ENCODE results near the gene SBF2.

Gene SBF2

DNA sequence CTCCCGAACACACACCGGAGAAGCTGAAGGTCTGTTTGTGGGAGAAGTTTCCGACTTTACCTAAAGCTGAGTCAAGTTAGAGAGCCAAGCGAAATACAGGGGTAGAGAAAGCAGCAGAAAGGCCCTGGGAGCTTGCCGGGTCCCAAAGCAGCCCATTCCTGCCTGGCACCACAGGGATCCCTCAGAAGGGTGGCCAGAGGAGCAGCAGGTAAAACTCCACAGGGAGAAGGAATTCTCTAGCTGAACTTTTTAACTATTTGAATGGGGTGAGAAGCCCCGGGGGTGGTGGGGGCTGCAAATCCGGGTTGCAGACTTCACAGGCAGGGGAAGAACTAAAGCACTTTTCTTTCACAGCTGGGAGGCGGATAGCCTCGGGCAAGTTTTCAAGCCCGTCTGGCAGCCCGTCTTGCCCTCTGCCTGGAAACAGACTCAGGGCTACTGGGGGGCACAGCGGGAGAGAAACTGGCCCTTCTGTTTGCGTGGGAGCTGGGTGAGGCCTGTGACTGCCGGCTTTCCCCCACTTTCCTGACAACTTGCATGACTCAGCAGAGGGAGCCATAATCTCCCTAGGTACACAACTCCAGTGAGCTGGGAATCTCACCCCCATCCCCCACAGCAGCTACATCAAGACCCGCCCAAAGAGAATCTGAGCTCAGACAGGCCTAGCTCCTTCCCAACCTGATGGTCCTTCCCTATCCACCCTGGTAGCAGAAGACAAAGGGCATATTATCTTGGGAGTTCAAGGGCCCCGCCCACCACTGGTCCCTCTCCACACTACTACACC is 311.0 kb downstream of the SBF2 start:
- Histone ChIP-seq H3K36me3 (peaks cover 5% of the 10 kb centered on the region), H3K4me3 (ENCODE audit: low read depth in 1 of 2, low read length in 1 of 2) (no peak overlapping the region), H3K4me1 (ENCODE audit: control insufficient read depth in 1 of 2, insufficient read depth in 1 of 2, low read depth in 1 of 2, low read length in 1 of 2) (no peaks in the 10 kb centered on the region), H3K27ac (no peak overlapping the region), H3K9me3 (no peaks in the 10 kb centered on the region), H3K27me3 (no peaks in the 10 kb centered on the region)
- TF ChIP-seq, protein P1, sequence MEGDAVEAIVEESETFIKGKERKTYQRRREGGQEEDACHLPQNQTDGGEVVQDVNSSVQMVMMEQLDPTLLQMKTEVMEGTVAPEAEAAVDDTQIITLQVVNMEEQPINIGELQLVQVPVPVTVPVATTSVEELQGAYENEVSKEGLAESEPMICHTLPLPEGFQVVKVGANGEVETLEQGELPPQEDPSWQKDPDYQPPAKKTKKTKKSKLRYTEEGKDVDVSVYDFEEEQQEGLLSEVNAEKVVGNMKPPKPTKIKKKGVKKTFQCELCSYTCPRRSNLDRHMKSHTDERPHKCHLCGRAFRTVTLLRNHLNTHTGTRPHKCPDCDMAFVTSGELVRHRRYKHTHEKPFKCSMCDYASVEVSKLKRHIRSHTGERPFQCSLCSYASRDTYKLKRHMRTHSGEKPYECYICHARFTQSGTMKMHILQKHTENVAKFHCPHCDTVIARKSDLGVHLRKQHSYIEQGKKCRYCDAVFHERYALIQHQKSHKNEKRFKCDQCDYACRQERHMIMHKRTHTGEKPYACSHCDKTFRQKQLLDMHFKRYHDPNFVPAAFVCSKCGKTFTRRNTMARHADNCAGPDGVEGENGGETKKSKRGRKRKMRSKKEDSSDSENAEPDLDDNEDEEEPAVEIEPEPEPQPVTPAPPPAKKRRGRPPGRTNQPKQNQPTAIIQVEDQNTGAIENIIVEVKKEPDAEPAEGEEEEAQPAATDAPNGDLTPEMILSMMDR (IDR thresholded peaks at IDR 0.05), result no peak

DNA sequence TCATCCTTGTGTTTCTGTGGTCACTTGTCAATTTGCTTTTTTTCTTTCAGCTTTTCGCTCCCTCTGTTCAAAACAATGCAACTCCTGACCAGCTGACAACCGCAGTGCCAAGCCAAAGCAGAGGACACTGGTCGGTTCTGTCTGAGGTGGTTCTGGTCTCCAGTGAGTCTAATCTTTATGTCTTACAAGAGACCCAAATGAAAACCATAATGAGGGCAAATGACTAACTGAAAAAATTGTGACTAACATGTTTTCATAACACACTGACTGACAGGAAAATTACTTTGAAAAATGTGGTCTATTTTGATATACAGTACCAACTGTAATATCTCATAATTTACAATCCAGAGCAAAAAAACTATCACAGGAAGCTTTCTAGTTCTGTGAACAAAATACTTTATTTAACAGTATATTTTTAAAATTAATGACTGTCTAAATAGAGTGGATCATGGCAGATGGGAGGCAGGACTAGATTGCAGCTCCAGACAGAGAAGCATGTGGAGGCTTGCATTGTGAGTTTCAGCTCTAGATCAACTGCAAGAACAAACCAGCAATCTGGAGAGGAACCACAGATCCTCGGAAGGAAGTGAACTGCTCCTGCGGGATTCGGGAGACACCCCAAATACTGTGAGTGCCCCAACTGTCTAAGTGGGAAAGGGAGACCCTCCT is 311.8 kb downstream of the SBF2 start:
- Histone ChIP-seq H3K27ac (no peak overlapping the region), H3K9me3 (no peaks in the 10 kb centered on the region), H3K27me3 (no peaks in the 10 kb centered on the region), H3K4me1 (ENCODE audit: control insufficient read depth in 1 of 2, insufficient read depth in 1 of 2, low read depth in 1 of 2, low read length in 1 of 2) (no peaks in the 10 kb centered on the region), H3K4me3 (ENCODE audit: low read depth in 1 of 2, low read length in 1 of 2) (no peak overlapping the region), H3K36me3 (peaks cover 5% of the 10 kb centered on the region)
- TF ChIP-seq, protein P1 (IDR thresholded peaks at IDR 0.05), result no peak

DNA sequence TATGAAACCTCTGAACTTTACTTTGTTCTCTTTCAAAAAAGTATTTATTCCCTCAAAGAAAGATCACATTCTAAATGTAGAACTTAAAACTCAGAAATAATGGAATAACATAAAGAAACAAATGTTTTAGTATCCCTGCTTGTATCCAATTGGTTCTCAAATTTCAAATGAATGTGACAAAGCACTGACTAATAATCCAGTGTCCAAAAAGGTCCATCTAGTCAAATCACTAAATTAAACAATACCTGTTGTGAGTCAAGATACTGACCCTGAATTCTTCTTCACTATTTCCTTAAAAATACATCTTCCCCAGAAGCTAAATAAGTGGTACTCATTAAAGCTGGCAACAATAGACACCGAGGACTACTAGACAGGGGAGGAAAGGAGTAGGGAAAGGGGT is 313.1 kb downstream of the SBF2 start:
- Histone ChIP-seq H3K4me1 (ENCODE audit: control insufficient read depth in 1 of 2, insufficient read depth in 1 of 2, low read depth in 1 of 2, low read length in 1 of 2) (no peaks in the 10 kb centered on the region), H3K36me3 (peaks cover 5% of the 10 kb centered on the region), H3K9me3 (no peaks in the 10 kb centered on the region), H3K4me3 (ENCODE audit: low read depth in 1 of 2, low read length in 1 of 2) (no peak overlapping the region), H3K27ac (no peak overlapping the region), H3K27me3 (no peaks in the 10 kb centered on the region)
- TF ChIP-seq, protein P1 (IDR thresholded peaks at IDR 0.05), result no peak

DNA sequence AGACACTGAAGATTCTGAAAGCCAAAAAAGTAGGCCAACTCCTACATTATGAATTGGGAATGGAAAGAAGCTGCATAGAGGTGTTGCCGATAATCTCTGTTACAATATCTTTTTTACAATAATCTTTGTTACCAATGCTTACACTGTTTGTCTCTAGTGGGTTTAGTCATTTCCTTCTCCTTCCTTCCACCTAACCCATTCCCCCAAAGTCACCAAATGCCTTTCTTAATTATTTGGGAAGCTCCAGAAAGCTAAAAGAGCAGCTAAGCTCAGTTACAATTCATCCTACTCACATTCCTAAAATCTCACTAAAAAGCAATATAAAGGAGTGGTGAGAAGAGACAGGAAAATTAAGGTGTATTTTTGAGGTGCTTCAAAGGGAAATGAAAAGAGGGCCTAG is 316.5 kb downstream of the SBF2 start:
- no peaks in the 10 kb centered on the region for H3K9me3 ChIP-seq
- no peaks in the 10 kb centered on the region for H3K4me1 ChIP-seq (ENCODE audit: control insufficient read depth in 1 of 2, insufficient read depth in 1 of 2, low read depth in 1 of 2, low read length in 1 of 2)
- TF ChIP-seq, protein P1 (IDR thresholded peaks at IDR 0.05), result no peak
- H3K27me3 ChIP-seq, result no peaks in the 10 kb centered on the region
- H3K36me3 ChIP-seq, result no peaks in the 10 kb centered on the region
- no peak overlapping the region for H3K27ac ChIP-seq
- H3K4me3 ChIP-seq (ENCODE audit: low read depth in 1 of 2, low read length in 1 of 2), result no peak overlapping the region

DNA sequence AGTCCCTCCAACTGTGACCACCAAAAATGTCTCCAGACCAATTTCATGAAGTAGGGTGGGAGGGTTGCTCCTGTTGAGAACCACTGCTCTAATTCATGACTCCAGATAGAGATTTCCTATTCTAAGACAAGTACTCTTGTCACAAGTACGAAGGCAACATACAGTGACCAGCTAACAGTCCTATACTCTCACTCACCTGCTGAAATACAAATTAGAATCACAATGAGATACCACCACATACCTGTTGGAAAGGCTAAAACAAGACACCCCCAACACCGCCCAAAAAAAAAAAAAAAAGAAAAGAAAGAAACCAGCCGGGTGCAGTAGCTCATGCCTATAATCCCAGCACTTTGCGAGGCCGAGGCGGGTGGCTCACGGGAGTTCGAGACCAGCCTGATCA is 319.6 kb downstream of the SBF2 start:
- Histone ChIP-seq H3K4me3 (ENCODE audit: low read depth in 1 of 2, low read length in 1 of 2) (no peak overlapping the region), H3K4me1 (ENCODE audit: control insufficient read depth in 1 of 2, insufficient read depth in 1 of 2, low read depth in 1 of 2, low read length in 1 of 2) (no peaks in the 10 kb centered on the region), H3K36me3 (no peaks in the 10 kb centered on the region), H3K27me3 (no peaks in the 10 kb centered on the region), H3K27ac (no peak overlapping the region), H3K9me3 (no peaks in the 10 kb centered on the region)
- TF ChIP-seq, protein P1 (IDR thresholded peaks at IDR 0.05), result no peak
